Endothelial cell of umbilical vein (primary cell): ENCODE results near the gene ZNF688. TPM values are rescaled to one million over a fixed set of nuclear protein-coding genes. Genes with fewer than 3 reads are reported as not detected.

ENCODE experiments used
- BruUV-seq: library from RNA; stranded (reverse); fragments of 400-500 nt; replicated peaks from 2 replicates; lab custom pipeline; 2021; lab: Mats Ljungman, UMichigan
- CTCF ChIA-PET: fragments of 300-600, 350-600 bp; sonication (Branson Sonifier 250); formaldehyde crosslinking; loops from one replicate; lab custom pipeline; 2021; ENCODE audit warnings: antibody characterized with exemption, inconsistent platforms; lab: Charles Lee
- POLR2A ChIA-PET: fragments of 300-600, 350-600 bp; sonication (Branson Sonifier 250); formaldehyde crosslinking; loops from one replicate; lab custom pipeline; 2021; ENCODE audit warnings: antibody characterized with exemption, inconsistent platforms; lab: Charles Lee
- DNase-seq: peaks from one replicate; pipeline ENCODE4 v3.0.0-alpha.2; 2011; ENCODE audit warnings: low read depth, low spot score
- FAIRE-seq: peaks from 2 replicates; lab custom pipeline; 2011; peaks lifted over from hg19 to GRCh38; lab: Jason Lieb, UNC
- H2AFZ ChIP-seq: 2 replicates; pipeline ENCODE4 v1.6.0; 2012; ENCODE audit warnings: low read depth, low read length, control low read depth, inconsistent platforms
- H3K27ac ChIP-seq: 2 replicates; pipeline ENCODE4 v1.5.1; 2011; ENCODE audit warnings: low read depth, mild to moderate bottlenecking, control low read depth, low read length, moderate library complexity; ENCODE audit not compliant: insufficient read depth
- H3K27me3 ChIP-seq, 2 experiments: 2 replicates each; pipeline versions ENCODE4 v1.6.0 to v1.6.1; 2011; ENCODE audit warnings: low read length in 2 of 2, mixed read lengths in 1 of 2; ENCODE audit not compliant: control insufficient read depth in 2 of 2, insufficient read depth in 2 of 2
- H3K36me3 ChIP-seq, 2 experiments: 2 replicates in 1 of 2; 3 replicates in 1 of 2; pipeline ENCODE4 v1.5.1; 2011; ENCODE audit warnings: low read length in 2 of 2, mild to moderate bottlenecking in 1 of 2, moderate library complexity in 1 of 2; ENCODE audit not compliant: control insufficient read depth in 2 of 2, insufficient read depth in 2 of 2; ENCODE audit errors: extremely low read depth in 1 of 2
- H3K4me1 ChIP-seq: 3 replicates; pipeline ENCODE4 v1.5.1; 2011; ENCODE audit warnings: mild to moderate bottlenecking, low read length; ENCODE audit not compliant: control insufficient read depth, insufficient read depth; ENCODE audit errors: extremely low read depth
- H3K4me2 ChIP-seq: 2 replicates; pipeline ENCODE4 v1.6.1; 2011; ENCODE audit warnings: low read length, control low read depth, mixed read lengths; ENCODE audit not compliant: insufficient read depth
- H3K4me3 ChIP-seq, 3 experiments: fragments of 200-600 bp in 1 of 3; sonication (generic), shearing (Covaris generic) in 1 of 3; replicated peaks in 1 of 3; 2 replicates each; pipeline ENCODE4 v1.5.1; 2011 to 2016; ENCODE audit warnings: control low read depth in 3 of 3, low read length in 3 of 3, mild to moderate bottlenecking in 2 of 3, inconsistent platforms in 1 of 3, low read depth in 1 of 3, moderate library complexity in 1 of 3; ENCODE audit not compliant: insufficient read depth in 1 of 3
- H3K79me2 ChIP-seq: 2 replicates; pipeline ENCODE4 v1.6.0; 2012; ENCODE audit warnings: low read length, inconsistent platforms; ENCODE audit not compliant: control insufficient read depth, insufficient read depth
- H3K9ac ChIP-seq: replicated peaks from 2 replicates; pipeline ENCODE3; 2011; ENCODE audit warnings: low read length, control low read depth; ENCODE audit not compliant: insufficient read depth; ENCODE audit errors: extremely low read depth
- H3K9me1 ChIP-seq: replicated peaks from 3 replicates; pipeline ENCODE4 v1.6.0; 2011; ENCODE audit warnings: mild to moderate bottlenecking, low read length; ENCODE audit not compliant: control insufficient read depth, insufficient read depth; ENCODE audit errors: extremely low read depth
- H3K9me3 ChIP-seq: replicated peaks from 2 replicates; pipeline ENCODE4 v1.5.1; 2012; ENCODE audit warnings: low read length, inconsistent platforms; ENCODE audit not compliant: control insufficient read depth, insufficient read depth
- H4K20me1 ChIP-seq: replicated peaks from 2 replicates; pipeline ENCODE3; 2011; ENCODE audit warnings: mild to moderate bottlenecking, low read length; ENCODE audit not compliant: control insufficient read depth, insufficient read depth; ENCODE audit errors: extremely low read depth
- CTCF ChIP-seq, 2 donors: IDR thresholded peaks; 1 replicate in 1 of 2; 2 replicates in 1 of 2; pipeline ENCODE4 v1.5.1; 2011; ENCODE audit warnings: low read length in 2 of 2, mild to moderate bottlenecking in 2 of 2, moderate library complexity in 2 of 2, control low read depth in 1 of 2, inconsistent platforms in 1 of 2, low read depth in 1 of 2; ENCODE audit not compliant: insufficient read depth in 1 of 2; ENCODE audit errors: extremely low read depth in 1 of 2
- EZH2 ChIP-seq: IDR thresholded peaks from 2 replicates; pipeline ENCODE4 v1.6.1; 2012; ENCODE audit warnings: borderline replicate concordance, low read depth, mild to moderate bottlenecking, moderate library complexity, low read length, inconsistent platforms; ENCODE audit not compliant: severe bottlenecking
- FOS ChIP-seq: IDR thresholded peaks from 2 replicates; pipeline ENCODE4 v1.6.1; 2011; ENCODE audit warnings: mild to moderate bottlenecking, low read length, moderate library complexity, borderline replicate concordance; ENCODE audit not compliant: insufficient read depth
- MAX ChIP-seq: IDR thresholded peaks from 2 replicates; pipeline ENCODE4 v1.6.1; 2011; ENCODE audit not compliant: insufficient read depth, insufficient read length
- MYC ChIP-seq: IDR thresholded peaks from one replicate; pipeline ENCODE4 v1.6.1; 2011; ENCODE audit warnings: mild to moderate bottlenecking, low read depth, low read length
- POLR2A ChIP-seq: IDR thresholded peaks from 2 replicates; pipeline ENCODE4 v1.6.1; 2012; ENCODE audit warnings: low read depth, mild to moderate bottlenecking, control low read depth, low read length
- dilution Hi-C: fragments of 300-500 bp; cut with MboI; formaldehyde crosslinking; loops from one replicate; pipeline ENCODE4 v1.15.0; 2019; ENCODE audit warnings: low sequenced_read_pairs; ENCODE audit not compliant: extremely low pct_ligation_motif_present
- intact Hi-C: fragments of 100-400 bp; cut with micrococcal nuclease; formaldehyde crosslinking; loops from one replicate; pipeline ENCODE4 v1.10.0; 2022
- polyA plus RNA-seq, 4 experiments: library from polyadenylated mRNA; depleted of rRNA in 3 of 4; stranded (reverse) in 3 of 4; unstranded in 1 of 4; fragments of >200 nt; gene quantifications; 2 replicates each; pipeline versions ENCODE4 v1.2.1 to v1.2.3, GENCODE V29; 2011 to 2012; ENCODE audit warnings: missing spikeins in 1 of 4
- total RNA-seq: library from RNA; stranded (reverse); gene quantifications from 2 replicates; pipeline ENCODE4 v1.2.3, GENCODE V29; 2021

ZNF688 gene
- total and polyA plus RNA-seq, 2 donors (not counting 3 experiments of a cell fraction or from before 2014, with no cell fraction given) = 5.4 to 10.9 TPM

- intact Hi-C loops = no loop called here
- BruUV-seq = no TSS peak
Observed at GRCh38 chr16:30530163-30531037, 41.1 kb downstream of the ZNF688 start.

More at GRCh38 chr16:30530163-30531037, 41.1 kb downstream of the ZNF688 start:
- no peak overlapping the region for H3K4me3 ChIP-seq
- no peaks in the 10 kb centered on the region for H3K9me3 ChIP-seq
- peaks cover 2% of the 10 kb centered on the region for H3K79me2 ChIP-seq
- H3K4me1 ChIP-seq = peaks cover 13% of the 10 kb centered on the region
- ChIA-PET POLR2A (no interaction called here), CTCF (interaction anchor here (2.3 kb wide), 1 partner anchor 101 kb away, joined by 8 read pairs; the partner anchor contains the start of gene DCTPP1)
- H3K9me1 ChIP-seq = no peaks in the 10 kb centered on the region
- FAIRE-seq = peak; percentile 40
- peaks cover 0 to 2% of the 10 kb centered on the region in 2 experiments for H3K36me3 ChIP-seq
- H4K20me1 ChIP-seq = no peaks in the 10 kb centered on the region
- H2AFZ ChIP-seq = no peak overlapping the region
- H3K4me2 ChIP-seq = no peak overlapping the region
- no peak for DNase-seq
- H3K27me3 ChIP-seq = no peaks in the 10 kb centered on the region
- TF ChIP-seq POLR2A (no peak), MAX (no peak), MYC (no peak), FOS (no peak), CTCF (IDR thresholded peaks at IDR 0.05; ENCODE audit: extremely low read depth in 1 of 2, insufficient read depth in 1 of 2, low read depth in 1 of 2, low read length in 2 of 2) (no peak), EZH2 (no peak)
- dilution Hi-C loops = no loop called here
- no peak overlapping the region for H3K9ac ChIP-seq
- no peak overlapping the region for H3K27ac ChIP-seq
